ENCODE measurements around the gene TC2N. TPM values are rescaled to one million over a fixed set of nuclear protein-coding genes. Genes with fewer than 3 reads are reported as not detected.

Gene TC2N
- total RNA-seq, 1 experiment from 2014 or later = 15.9 TPM

DNA sequence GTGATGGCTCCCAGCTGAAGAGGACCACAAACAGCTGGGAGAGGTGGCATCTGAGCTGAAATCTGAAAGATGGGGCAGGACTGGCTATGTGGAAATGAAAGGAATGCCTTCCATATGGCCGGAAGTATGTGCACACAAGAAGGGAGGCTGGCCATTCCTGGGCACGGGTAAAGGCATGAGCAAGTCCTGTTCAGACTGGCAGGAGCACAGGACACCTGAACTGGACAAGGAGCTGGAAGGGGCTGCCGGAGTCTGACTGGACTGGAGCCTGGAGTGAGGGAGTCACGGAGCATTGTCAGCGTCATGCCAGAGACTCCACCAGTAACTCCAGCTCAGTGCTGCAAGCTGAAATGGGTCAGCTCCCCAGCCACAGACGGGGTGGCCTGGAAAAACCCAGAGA, 11.9 kb upstream of the TC2N start:
- DNase-seq (ENCODE audit: low read depth, low spot score) (no peak), ATAC-seq (no peak)
- Histone ChIP-seq H3K4me3 (replicated peaks in 1 of 2; ENCODE audit: low read depth in 1 of 2, low read length in 2 of 2) (no peak overlapping the region), H2AFZ (ENCODE audit: low read depth, low read length, poor library complexity, severe bottlenecking) (no peak overlapping the region), H3K27ac (ENCODE audit: low read depth, low read length) (no peak overlapping the region), H3K79me2 (ENCODE audit: insufficient read depth, low read length) (no peaks in the 10 kb centered on the region), H3K9me3 (ENCODE audit: control insufficient read depth in 1 of 2, insufficient read depth in 1 of 2, low read depth in 1 of 2, low read length in 2 of 2) (no peaks in the 10 kb centered on the region), H3K9me2 (ENCODE audit: insufficient read depth) (no peaks in the 10 kb centered on the region), H4K20me1 (ENCODE audit: insufficient read depth) (no peaks in the 10 kb centered on the region), H3K27me3 (ENCODE audit: insufficient read depth, low read length) (no peaks in the 10 kb centered on the region), H3K36me3 (ENCODE audit: control insufficient read depth in 1 of 2, insufficient read depth in 2 of 2, low read length in 2 of 2) (no peaks in the 10 kb centered on the region), H3K4me1 (ENCODE audit: control insufficient read depth in 1 of 2, insufficient read depth in 2 of 2, low read length in 2 of 2) (peaks cover 0 to 7% of the 10 kb centered on the region in 2 experiments; a peak in 1 of 4 replicates), H3K4me2 (ENCODE audit: low read length) (no peak overlapping the region), H3K9ac (ENCODE audit: low read length) (no peak overlapping the region)
- intact Hi-C loops (cut with micrococcal nuclease) = no loop called here
- no peak for TF ChIP-seq ZNF274 (IDR thresholded peaks at IDR 0.05; ENCODE audit: low read depth, low read length)
- TF ChIP-seq ZFX (IDR thresholded peaks at IDR 0.05) = no peak
- no peak for TF ChIP-seq SRF (IDR thresholded peaks at IDR 0.05; ENCODE audit: low read depth)
- no peak for TF ChIP-seq CBX3 (IDR thresholded peaks at IDR 0.05; ENCODE audit: low read depth)
- TF ChIP-seq ZBTB33 (IDR thresholded peaks at IDR 0.05; ENCODE audit: extremely low read depth, insufficient replicate concordance, low read length) = no peak
- TF ChIP-seq, protein P1, sequence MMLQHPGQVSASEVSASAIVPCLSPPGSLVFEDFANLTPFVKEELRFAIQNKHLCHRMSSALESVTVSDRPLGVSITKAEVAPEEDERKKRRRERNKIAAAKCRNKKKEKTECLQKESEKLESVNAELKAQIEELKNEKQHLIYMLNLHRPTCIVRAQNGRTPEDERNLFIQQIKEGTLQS (IDR thresholded peaks at IDR 0.05) = no peak
- no peak for TF ChIP-seq CEBPB (IDR thresholded peaks at IDR 0.05; ENCODE audit: low read depth)
- no peak for TF ChIP-seq SIN3A (IDR thresholded peaks at IDR 0.05; ENCODE audit: low read depth)
- TF ChIP-seq EZH2phosphoT487 (IDR thresholded peaks at IDR 0.05; ENCODE audit: borderline replicate concordance) = no peak
- TF ChIP-seq POLR2A (IDR thresholded peaks at IDR 0.05; ENCODE audit: borderline replicate concordance, extremely low read depth, insufficient read depth, insufficient read length) = no peak
- no peak for TF ChIP-seq REST (IDR thresholded peaks at IDR 0.05; ENCODE audit: low read depth)
- ChIA-PET RAD21 (ENCODE audit: low non-redundant PET in 1 of 2, low total read pairs in 2 of 2, uncharacterized antibody in 2 of 2, unreplicated experiment in 2 of 2) (no interaction called here), POLR2A (no interaction called here), CTCF (no interaction called here)
- no TSS peak for BruUV-seq (replicated peaks)
